Left ventricle myocardium superior (tissue), 1 donor: ENCODE data around the gene DNAJC24. TPM values are rescaled to one million over a fixed set of nuclear protein-coding genes. Genes with fewer than 3 reads are reported as not detected.

ENCODE experiments used
- ATAC-seq: fragments of 200-7000 bp; cut with Tn5 transposase; one replicate; pipeline ENCODE4 v1.9.1; 2020; ENCODE audit warnings: mild to moderate bottlenecking, moderate library complexity
- DNase-seq: peaks from one replicate; pipeline ENCODE4 v3.0.0-alpha.2; 2020
- intact Hi-C: fragments of 100-400 bp; cut with micrococcal nuclease; formaldehyde crosslinking; loops from one replicate; pipeline ENCODE4 v1.11.0; 2022
- total RNA-seq: library from RNA; stranded (reverse); fragmentation: NEBNext Ultra II Directional; extraction: Animal tissue kit (Norgen Biotek cat#: 25700); gene quantifications from one replicate; pipeline ENCODE4 v1.2.1, GENCODE V29; 2021
- donor health status: DM: no; HTN: yes; CAD: no; lungs with severe emphysema.

DNAJC24 gene
- total RNA-seq, 1 donor from 2014 or later, result 17.7 TPM

DNA sequence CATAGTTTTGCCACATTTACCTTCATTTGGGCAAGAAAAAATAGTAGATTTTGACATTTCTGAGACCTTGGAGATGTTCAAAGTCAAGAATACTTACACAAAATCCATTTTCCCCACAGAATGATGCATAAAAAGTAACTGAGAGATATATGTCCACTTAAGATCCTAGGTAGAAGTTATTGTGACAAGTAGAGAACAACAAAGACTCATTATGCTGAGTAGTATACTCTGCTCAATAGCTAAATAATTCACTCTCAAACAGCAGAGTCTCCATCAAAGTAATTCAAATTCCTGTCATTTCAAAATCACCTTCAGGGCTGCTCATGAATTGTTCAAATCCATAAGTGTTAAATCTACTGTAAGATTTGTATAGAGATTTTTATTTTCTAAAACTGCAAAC lies 104.4 kb downstream of the DNAJC24 start:
- ATAC-seq (no peak), DNase-seq (no peak)
- intact Hi-C loops, result no loop called here

DNA sequence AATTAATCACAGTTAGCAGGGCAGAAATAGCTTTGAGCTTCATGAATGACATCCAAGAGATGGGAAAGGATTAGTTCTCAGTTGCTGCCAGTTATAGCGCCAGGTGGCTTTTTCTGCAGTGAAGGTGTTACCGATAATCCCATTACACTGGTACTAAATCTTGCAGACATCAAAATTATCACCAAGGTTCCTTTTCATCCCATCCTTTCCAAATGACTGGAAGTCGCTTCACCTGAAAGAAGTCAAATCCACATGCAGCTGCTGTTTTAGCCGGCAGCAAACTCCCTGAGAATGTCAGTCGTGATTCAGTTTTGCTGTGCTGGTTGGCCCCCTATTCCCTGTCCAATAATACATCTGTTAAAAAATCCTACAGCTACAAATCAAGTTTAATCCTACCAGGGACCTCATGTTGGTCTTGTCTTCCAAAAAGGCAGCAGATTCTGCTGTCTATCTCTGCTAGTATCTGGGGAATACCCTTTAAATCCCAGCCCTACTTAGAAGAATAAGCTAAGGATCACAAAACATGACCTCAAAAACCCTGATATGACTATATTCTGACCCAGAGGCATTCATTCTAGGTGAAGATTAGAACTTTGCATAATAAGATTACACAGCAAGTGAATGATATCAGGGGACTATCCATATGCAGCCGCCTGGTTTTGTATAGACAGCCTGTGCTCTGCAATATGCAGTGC lies 108.0 kb downstream of the DNAJC24 start:
- ATAC-seq, result no peak
- intact Hi-C loops, result no loop called here
- DNase-seq, result no peak

DNA sequence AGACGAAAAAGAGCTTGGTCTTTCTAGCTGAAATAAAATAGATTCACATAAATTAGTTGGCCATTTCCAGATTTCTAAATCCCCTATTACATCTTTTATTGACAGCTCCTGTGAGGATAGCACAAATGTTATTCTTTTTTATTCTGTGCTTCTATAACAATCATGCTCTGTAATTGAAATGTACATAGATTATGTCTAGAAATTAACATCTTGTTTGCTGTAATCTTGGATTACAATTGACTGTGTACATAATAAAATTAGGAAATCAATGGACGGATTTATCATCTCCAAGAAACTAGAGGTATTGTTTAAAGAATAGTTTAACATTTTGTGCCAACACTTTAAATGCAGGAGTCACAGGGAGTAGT lies 108.5 kb downstream of the DNAJC24 start:
- no peak for ATAC-seq
- intact Hi-C loops, result no loop called here

DNA sequence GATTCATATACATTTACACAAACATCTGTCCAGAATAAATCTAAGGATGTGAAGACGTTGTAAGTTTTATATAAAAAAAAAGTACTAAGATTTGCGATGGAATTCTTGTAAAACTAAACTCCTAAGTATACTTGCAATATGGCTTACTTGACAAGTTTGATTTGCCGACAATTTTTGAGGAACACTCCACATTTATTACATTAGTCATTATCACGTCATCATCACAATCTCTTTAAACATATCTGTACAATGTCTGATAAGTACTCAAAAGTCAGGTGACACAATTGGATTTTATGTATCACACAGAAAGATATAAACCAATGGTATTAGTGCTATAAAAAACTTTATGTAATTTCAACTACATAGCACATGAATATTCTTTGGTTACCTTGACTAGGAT lies 109.4 kb downstream of the DNAJC24 start:
- DNase-seq (no peak), ATAC-seq (no peak)
- intact Hi-C loops, result no loop called here

More for the DNA sequence above, 108.5 kb downstream of the DNAJC24 start:
- no peak for DNase-seq

DNA sequence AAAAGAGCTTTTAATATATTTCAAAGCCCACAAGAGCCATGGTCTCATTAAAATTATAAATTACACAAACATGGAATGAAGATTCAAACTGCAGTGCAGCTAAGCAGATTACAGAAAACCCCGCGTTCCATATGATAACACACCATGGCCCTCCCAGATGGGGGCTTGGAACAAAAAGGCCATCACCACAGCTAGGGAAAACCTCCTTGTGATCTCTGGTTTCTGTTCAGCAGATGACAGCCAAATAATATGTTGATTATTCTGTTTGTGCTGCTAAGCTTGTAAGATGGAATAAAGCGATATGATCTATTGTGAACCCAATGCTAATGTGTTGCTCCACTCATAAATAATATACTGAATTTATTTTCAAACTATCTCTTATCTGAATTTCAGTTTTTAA lies 111.3 kb downstream of the DNAJC24 start:
- DNase-seq (no peak), ATAC-seq (no peak)
- intact Hi-C loops, result no loop called here

Other genes starting within 250 kb of the DNAJC24 start
- not detected for gene DCDC1, start 121 bp upstream of the DNAJC24 start, total RNA-seq
- gene IMMP1L, start 139.8 kb downstream of the DNAJC24 start, total RNA-seq, result 28.4 TPM
- gene ELP4, start 139.9 kb downstream of the DNAJC24 start, total RNA-seq, result 15.6 TPM